ENCODE results near the gene WDFY3.

The WDFY3 gene

DNA sequence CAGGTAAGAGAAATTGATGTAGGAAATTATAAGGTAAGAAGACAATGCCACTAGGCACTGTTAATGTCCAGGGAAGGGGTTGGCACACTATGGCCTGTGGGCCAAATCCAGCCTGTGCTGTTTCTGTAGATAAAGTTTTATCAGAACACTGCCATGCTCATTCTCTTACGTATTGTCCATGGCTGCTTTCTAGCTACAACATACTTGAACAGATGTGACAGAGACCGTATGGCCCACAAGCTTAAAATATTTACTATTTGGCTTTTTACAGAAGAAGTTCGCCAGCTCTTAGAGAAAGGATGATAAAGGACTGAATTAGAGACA is 215.6 kb downstream of the WDFY3 start:
- Histone ChIP-seq H2BK15ac (replicated peaks; ENCODE audit: low read depth) (no peak overlapping the region), H2BK5ac (ENCODE audit: low read length) (no peak overlapping the region), H2BK120ac (ENCODE audit: low read depth, low read length) (no peak overlapping the region), H3K18ac (ENCODE audit: low read length) (no peak overlapping the region), H4K5ac (ENCODE audit: low read length) (no peak overlapping the region), H3K27me3 (ENCODE audit: insufficient read depth, low read length, poor library complexity) (no peaks in the 10 kb centered on the region), H3K4ac (ENCODE audit: low read depth, low read length) (no peak overlapping the region), H3K79me2 (ENCODE audit: control insufficient read depth, insufficient read depth, low read length) (no peaks in the 10 kb centered on the region), H3K4me2 (ENCODE audit: low read length) (no peak overlapping the region), H2AK5ac (ENCODE audit: low read length) (no peak overlapping the region), H3K9ac (ENCODE audit: low read length) (no peak overlapping the region), H3K4me3 (ENCODE audit: low read length) (no peak overlapping the region), H3K56ac (ENCODE audit: low read length) (no peak overlapping the region), H4K8ac (ENCODE audit: low read depth, low read length) (no peak overlapping the region), H3K36me3 (ENCODE audit: control insufficient read depth, insufficient read depth, low read length) (peaks cover 6% of the 10 kb centered on the region), H3K23ac (ENCODE audit: low read length) (no peak overlapping the region), H3K4me1 (ENCODE audit: control insufficient read depth, low read depth, low read length) (no peaks in the 10 kb centered on the region), H3K27ac (ENCODE audit: low read depth, low read length) (no peak overlapping the region), H3K79me1 (ENCODE audit: low read length) (no peaks in the 10 kb centered on the region)
- WGBS (ENCODE audit: extremely low coverage, insufficient coverage, low lambda C conversion rate), result no CpG with 5 or more reads among the region's 3 CpGs
- no peak for DNase-seq

DNA sequence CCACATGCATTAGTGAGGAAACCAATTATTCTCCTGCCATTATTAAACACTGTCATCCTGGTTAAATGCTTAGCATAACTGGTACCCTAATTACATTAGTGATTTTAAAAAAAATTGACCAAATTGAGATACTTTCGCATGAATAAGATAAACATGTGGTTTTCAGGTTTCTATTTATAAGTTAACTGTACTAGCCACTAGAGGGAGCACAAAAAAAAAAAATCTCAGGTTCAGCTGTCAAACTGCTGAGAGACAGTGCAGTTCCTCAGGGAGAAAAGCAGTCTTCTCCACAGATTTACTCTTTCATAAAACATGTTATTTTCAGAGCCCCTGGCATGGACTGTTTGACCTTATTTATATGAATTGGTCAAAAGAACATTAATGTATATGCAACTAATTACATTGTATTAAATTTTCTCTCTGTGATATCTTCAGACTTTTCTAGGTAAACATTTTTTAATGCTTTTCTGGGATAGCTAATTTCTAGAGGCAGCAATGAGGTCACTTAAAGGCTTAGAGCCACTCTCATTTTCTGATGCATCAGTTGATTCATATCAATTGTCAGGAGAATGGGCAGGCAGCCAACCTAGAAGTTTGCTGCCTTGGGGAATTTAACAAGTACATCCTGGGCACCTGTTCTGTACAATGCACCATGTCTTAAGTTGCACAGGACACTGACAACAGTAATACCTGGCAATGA is 216.1 kb downstream of the WDFY3 start:
- Histone ChIP-seq H3K4me3 (ENCODE audit: low read length) (no peak overlapping the region), H2BK15ac (replicated peaks; ENCODE audit: low read depth) (no peak overlapping the region), H3K4me1 (ENCODE audit: control insufficient read depth, low read depth, low read length) (no peaks in the 10 kb centered on the region), H3K79me2 (ENCODE audit: control insufficient read depth, insufficient read depth, low read length) (no peaks in the 10 kb centered on the region), H4K8ac (ENCODE audit: low read depth, low read length) (no peak overlapping the region), H2AK5ac (ENCODE audit: low read length) (no peak overlapping the region), H3K79me1 (ENCODE audit: low read length) (no peaks in the 10 kb centered on the region), H3K4ac (ENCODE audit: low read depth, low read length) (no peak overlapping the region), H3K18ac (ENCODE audit: low read length) (no peak overlapping the region), H3K56ac (ENCODE audit: low read length) (no peak overlapping the region), H4K5ac (ENCODE audit: low read length) (no peak overlapping the region), H2BK120ac (ENCODE audit: low read depth, low read length) (no peak overlapping the region), H3K27me3 (ENCODE audit: insufficient read depth, low read length, poor library complexity) (no peaks in the 10 kb centered on the region), H3K9ac (ENCODE audit: low read length) (no peak overlapping the region), H3K23ac (ENCODE audit: low read length) (no peak overlapping the region), H3K36me3 (ENCODE audit: control insufficient read depth, insufficient read depth, low read length) (peaks cover 6% of the 10 kb centered on the region), H3K4me2 (ENCODE audit: low read length) (no peak overlapping the region), H2BK5ac (ENCODE audit: low read length) (no peak overlapping the region), H3K27ac (ENCODE audit: low read depth, low read length) (no peak overlapping the region)
- WGBS (ENCODE audit: extremely low coverage, insufficient coverage, low lambda C conversion rate), result no CpG with 5 or more reads among the region's 1 CpG
- DNase-seq, result peak; percentile 54

DNA sequence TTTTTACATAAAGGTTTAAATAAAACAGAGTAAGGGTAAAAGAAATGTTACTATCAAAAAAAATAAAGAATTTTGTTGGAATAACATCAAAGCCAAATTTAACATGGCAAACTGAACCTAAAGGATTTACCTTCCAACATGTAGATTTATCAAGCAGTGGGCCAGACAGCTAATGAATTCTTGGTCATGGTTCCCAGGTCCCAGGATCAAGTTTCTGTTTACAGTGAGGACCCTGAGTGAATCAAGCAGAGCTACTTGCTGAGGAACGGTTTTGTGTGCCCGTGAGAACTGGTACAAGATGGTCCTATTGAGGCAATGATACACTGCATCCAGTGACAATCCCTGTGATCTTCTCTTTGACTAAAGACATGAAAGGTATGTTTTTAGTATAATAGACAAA is 226.4 kb downstream of the WDFY3 start:
- Histone ChIP-seq H3K18ac (ENCODE audit: low read length) (no peak overlapping the region), H3K4me2 (ENCODE audit: low read length) (no peak overlapping the region), H3K4me3 (ENCODE audit: low read length) (no peak overlapping the region), H3K23ac (ENCODE audit: low read length) (no peak overlapping the region), H3K27ac (ENCODE audit: low read depth, low read length) (no peak overlapping the region), H4K5ac (ENCODE audit: low read length) (no peak overlapping the region), H2BK15ac (replicated peaks; ENCODE audit: low read depth) (no peak overlapping the region), H2AK5ac (ENCODE audit: low read length) (no peak overlapping the region), H2BK5ac (ENCODE audit: low read length) (no peak overlapping the region), H3K79me1 (ENCODE audit: low read length) (no peaks in the 10 kb centered on the region), H4K8ac (ENCODE audit: low read depth, low read length) (no peak overlapping the region), H3K27me3 (ENCODE audit: insufficient read depth, low read length, poor library complexity) (no peaks in the 10 kb centered on the region), H3K56ac (ENCODE audit: low read length) (no peak overlapping the region), H3K36me3 (ENCODE audit: control insufficient read depth, insufficient read depth, low read length) (peaks cover 2% of the 10 kb centered on the region), H3K79me2 (ENCODE audit: control insufficient read depth, insufficient read depth, low read length) (no peaks in the 10 kb centered on the region), H3K4ac (ENCODE audit: low read depth, low read length) (no peak overlapping the region), H2BK120ac (ENCODE audit: low read depth, low read length) (no peak overlapping the region), H3K9ac (ENCODE audit: low read length) (no peak overlapping the region), H3K4me1 (ENCODE audit: control insufficient read depth, low read depth, low read length) (no peaks in the 10 kb centered on the region)
- no CpG with 5 or more reads among the region's 2 CpGs for WGBS (ENCODE audit: extremely low coverage, insufficient coverage, low lambda C conversion rate)
- no peak for DNase-seq

DNA sequence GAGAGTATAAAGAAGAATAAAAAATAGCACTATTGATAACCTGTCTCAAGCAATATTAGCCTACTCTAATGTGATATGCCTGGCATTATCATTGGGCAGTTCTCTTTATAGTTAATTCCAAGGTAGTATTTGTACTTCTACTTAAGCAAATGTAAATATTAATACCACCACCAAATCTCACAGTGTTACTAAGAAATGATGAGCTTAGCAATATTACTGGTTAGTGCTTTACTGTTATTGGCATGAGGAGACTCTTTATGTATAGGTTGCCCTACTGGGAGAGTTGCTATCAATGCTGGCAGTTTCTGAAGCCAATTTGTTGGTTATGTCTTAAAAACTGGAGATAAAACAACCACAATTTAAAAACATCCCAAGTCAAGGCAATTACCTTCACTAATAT is 227.9 kb downstream of the WDFY3 start:
- Histone ChIP-seq H3K4ac (ENCODE audit: low read depth, low read length) (no peak overlapping the region), H3K79me2 (ENCODE audit: control insufficient read depth, insufficient read depth, low read length) (no peaks in the 10 kb centered on the region), H3K4me2 (ENCODE audit: low read length) (no peak overlapping the region), H3K9ac (ENCODE audit: low read length) (no peak overlapping the region), H2BK15ac (replicated peaks; ENCODE audit: low read depth) (no peak overlapping the region), H3K79me1 (ENCODE audit: low read length) (no peaks in the 10 kb centered on the region), H3K36me3 (ENCODE audit: control insufficient read depth, insufficient read depth, low read length) (peaks cover 2% of the 10 kb centered on the region), H3K23ac (ENCODE audit: low read length) (no peak overlapping the region), H2BK120ac (ENCODE audit: low read depth, low read length) (no peak overlapping the region), H3K27me3 (ENCODE audit: insufficient read depth, low read length, poor library complexity) (no peaks in the 10 kb centered on the region), H2AK5ac (ENCODE audit: low read length) (no peak overlapping the region), H3K4me3 (ENCODE audit: low read length) (no peak overlapping the region), H3K4me1 (ENCODE audit: control insufficient read depth, low read depth, low read length) (no peaks in the 10 kb centered on the region), H3K27ac (ENCODE audit: low read depth, low read length) (no peak overlapping the region), H3K56ac (ENCODE audit: low read length) (no peak overlapping the region), H2BK5ac (ENCODE audit: low read length) (no peak overlapping the region), H4K5ac (ENCODE audit: low read length) (no peak overlapping the region), H4K8ac (ENCODE audit: low read depth, low read length) (no peak overlapping the region), H3K18ac (ENCODE audit: low read length) (no peak overlapping the region)
- no peak for DNase-seq

DNA sequence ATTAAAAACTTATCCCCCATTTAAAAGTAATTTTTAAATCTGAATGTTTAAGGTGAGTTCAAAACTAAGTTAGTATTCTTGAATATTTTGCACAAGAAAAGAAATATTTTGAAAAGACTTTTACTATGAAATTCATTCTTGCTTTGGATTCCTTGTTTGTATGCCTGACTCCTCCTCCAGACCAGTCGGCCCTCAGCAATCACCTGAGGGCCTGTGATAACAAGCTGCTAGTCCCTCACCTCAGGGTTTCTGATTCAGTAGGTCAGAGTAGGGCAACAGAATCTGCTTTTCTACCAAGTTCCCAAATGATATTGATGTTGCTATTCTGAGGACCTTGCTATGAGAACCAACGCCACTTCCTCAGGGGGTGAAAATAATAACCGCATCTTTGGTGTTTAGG is 228.8 kb downstream of the WDFY3 start:
- no CpG with 5 or more reads among the region's 3 CpGs for WGBS (ENCODE audit: extremely low coverage, insufficient coverage, low lambda C conversion rate)
- no peak overlapping the region for H4K5ac ChIP-seq (ENCODE audit: low read length)
- no peak overlapping the region for H4K8ac ChIP-seq (ENCODE audit: low read depth, low read length)
- H3K27ac ChIP-seq (ENCODE audit: low read depth, low read length), result no peak overlapping the region
- H3K79me1 ChIP-seq (ENCODE audit: low read length), result no peaks in the 10 kb centered on the region
- no peaks in the 10 kb centered on the region for H3K4me1 ChIP-seq (ENCODE audit: control insufficient read depth, low read depth, low read length)
- no peak overlapping the region for H3K4me2 ChIP-seq (ENCODE audit: low read length)
- H3K4ac ChIP-seq (ENCODE audit: low read depth, low read length), result no peak overlapping the region
- peak; percentile 54 for DNase-seq
- H2BK5ac ChIP-seq (ENCODE audit: low read length), result no peak overlapping the region
- no peak overlapping the region for H3K4me3 ChIP-seq (ENCODE audit: low read length)
- no peaks in the 10 kb centered on the region for H3K27me3 ChIP-seq (ENCODE audit: insufficient read depth, low read length, poor library complexity)
- H3K23ac ChIP-seq (ENCODE audit: low read length), result no peak overlapping the region
- no peak overlapping the region for H3K56ac ChIP-seq (ENCODE audit: low read length)
- H2BK120ac ChIP-seq (ENCODE audit: low read depth, low read length), result no peak overlapping the region
- no peak overlapping the region for H3K18ac ChIP-seq (ENCODE audit: low read length)
- H2BK15ac ChIP-seq (replicated peaks; ENCODE audit: low read depth), result no peak overlapping the region
- H3K79me2 ChIP-seq (ENCODE audit: control insufficient read depth, insufficient read depth, low read length), result no peaks in the 10 kb centered on the region
- H2AK5ac ChIP-seq (ENCODE audit: low read length), result no peak overlapping the region
- H3K36me3 ChIP-seq (ENCODE audit: control insufficient read depth, insufficient read depth, low read length), result peaks cover 2% of the 10 kb centered on the region
- no peak overlapping the region for H3K9ac ChIP-seq (ENCODE audit: low read length)

DNA sequence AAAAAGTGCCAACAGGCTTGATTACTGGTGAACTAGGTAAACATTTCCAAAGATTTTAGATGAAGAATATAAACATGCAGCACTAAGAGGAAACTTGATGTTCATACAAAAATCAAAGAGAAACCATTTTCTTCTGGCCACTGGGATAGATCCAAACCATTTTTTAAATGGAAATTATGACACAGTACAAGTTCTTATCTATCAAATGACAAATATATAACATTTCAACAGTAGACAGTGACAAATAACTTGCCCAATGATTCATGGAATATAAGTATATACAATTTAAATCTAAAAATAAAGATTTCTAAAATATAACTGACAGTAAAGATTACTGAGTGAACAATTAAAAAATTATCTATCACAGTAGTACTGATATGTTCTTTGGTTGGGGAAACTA is 232.5 kb downstream of the WDFY3 start:
- Histone ChIP-seq H3K56ac (ENCODE audit: low read length) (no peak overlapping the region), H4K8ac (ENCODE audit: low read depth, low read length) (no peak overlapping the region), H2BK15ac (replicated peaks; ENCODE audit: low read depth) (no peak overlapping the region), H4K5ac (ENCODE audit: low read length) (no peak overlapping the region), H2BK120ac (ENCODE audit: low read depth, low read length) (no peak overlapping the region), H3K4me1 (ENCODE audit: control insufficient read depth, low read depth, low read length) (no peaks in the 10 kb centered on the region), H3K36me3 (ENCODE audit: control insufficient read depth, insufficient read depth, low read length) (no peaks in the 10 kb centered on the region), H3K9ac (ENCODE audit: low read length) (no peak overlapping the region), H3K27me3 (ENCODE audit: insufficient read depth, low read length, poor library complexity) (no peaks in the 10 kb centered on the region), H2BK5ac (ENCODE audit: low read length) (no peak overlapping the region), H3K23ac (ENCODE audit: low read length) (no peak overlapping the region), H3K79me2 (ENCODE audit: control insufficient read depth, insufficient read depth, low read length) (no peaks in the 10 kb centered on the region), H3K4ac (ENCODE audit: low read depth, low read length) (no peak overlapping the region), H3K79me1 (ENCODE audit: low read length) (no peaks in the 10 kb centered on the region), H2AK5ac (ENCODE audit: low read length) (no peak overlapping the region), H3K27ac (ENCODE audit: low read depth, low read length) (no peak overlapping the region), H3K18ac (ENCODE audit: low read length) (no peak overlapping the region), H3K4me2 (ENCODE audit: low read length) (no peak overlapping the region), H3K4me3 (ENCODE audit: low read length) (no peak overlapping the region)
- no peak for DNase-seq
